COLO668 (cell line): Measurements from ENCODE around the gene SAC3D1.

ENCODE experiments used
- DNase-seq: peaks from one replicate; lab custom pipeline; 2025; ENCODE audit not compliant: unreplicated experiment; lab: John Stamatoyannopoulos, UW

The SAC3D1 gene

GRCh38 chr11:65086809-65087208 lies 45.8 kb downstream of the SAC3D1 start:
- no peak for DNase-seq

GRCh38 chr11:65087216-65087615 lies 46.2 kb downstream of the SAC3D1 start:
- no peak for DNase-seq

DNA sequence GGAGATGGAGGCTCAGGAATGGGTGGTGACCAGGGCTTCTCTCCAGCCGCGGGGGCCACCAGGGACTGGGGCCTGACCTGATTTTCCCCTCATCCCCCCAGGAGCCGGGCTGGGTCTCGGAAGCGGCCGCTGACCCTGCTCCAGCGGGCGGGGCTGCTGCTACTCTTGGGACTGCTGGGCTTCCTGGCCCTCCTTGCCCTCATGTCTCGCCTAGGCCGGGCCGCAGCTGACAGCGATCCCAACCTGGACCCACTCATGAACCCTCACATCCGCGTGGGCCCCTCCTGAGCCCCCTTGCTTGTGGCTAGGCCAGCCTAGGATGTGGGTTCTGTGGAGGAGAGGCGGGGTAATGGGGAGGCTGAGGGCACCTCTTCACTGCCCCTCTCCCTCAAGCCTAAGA lies 46.8 kb downstream of the SAC3D1 start:
- DNase-seq: no peak

DNA sequence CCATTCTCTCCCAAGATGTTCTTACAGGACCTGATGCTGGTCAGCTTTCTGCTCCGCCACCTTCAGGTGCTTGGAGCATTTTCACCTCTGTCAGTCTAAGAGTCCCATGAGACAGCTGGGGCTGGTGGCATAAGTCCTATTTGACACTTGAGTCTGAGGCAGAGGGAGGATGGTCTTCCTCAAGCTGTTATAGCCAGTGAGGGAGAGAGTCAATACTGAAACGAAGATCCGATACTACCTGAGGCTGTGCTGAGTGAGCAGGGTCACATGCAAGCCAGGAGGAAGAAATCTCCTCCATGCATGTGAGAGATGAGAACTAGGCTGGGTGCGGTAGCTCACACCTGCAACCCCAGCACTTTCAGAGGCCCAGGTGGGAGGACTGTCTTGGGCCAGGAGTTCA lies 48.6 kb downstream of the SAC3D1 start:
- no peak for DNase-seq

DNA sequence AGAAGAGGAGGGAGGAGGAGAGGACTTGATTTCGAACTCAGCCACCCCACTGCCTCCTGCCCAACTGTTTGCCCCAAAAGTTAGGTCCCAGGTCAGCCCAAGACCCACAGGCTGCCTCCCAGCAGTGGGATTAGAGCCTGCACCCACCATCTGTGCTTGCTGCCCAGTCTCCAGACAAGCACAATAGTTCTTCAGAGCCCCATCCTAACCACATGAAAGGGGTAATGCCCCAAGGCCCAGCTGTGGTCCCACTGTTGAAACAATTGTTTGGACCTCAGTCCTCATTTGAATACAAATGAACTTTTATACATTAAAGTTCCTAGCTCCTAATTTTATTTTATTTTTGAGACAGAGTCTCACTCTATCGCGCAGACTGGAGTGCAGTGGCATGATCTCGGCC lies 49.6 kb downstream of the SAC3D1 start:
- DNase-seq: no peak
